Measurements from ENCODE around the gene ZCCHC14.
"Not testable (repeated sequence)": the region's sequence is repeated elsewhere in the genome, so short reads cannot be mapped to it uniquely, and the experiment has no call there.

ZCCHC14 gene

GRCh38 chr16:87395181-87395842, 97.5 kb downstream of the ZCCHC14 start:
- DNase-seq = no peak

GRCh38 chr16:87393680-87394055, 99.2 kb downstream of the ZCCHC14 start:
- no peak for DNase-seq

DNA sequence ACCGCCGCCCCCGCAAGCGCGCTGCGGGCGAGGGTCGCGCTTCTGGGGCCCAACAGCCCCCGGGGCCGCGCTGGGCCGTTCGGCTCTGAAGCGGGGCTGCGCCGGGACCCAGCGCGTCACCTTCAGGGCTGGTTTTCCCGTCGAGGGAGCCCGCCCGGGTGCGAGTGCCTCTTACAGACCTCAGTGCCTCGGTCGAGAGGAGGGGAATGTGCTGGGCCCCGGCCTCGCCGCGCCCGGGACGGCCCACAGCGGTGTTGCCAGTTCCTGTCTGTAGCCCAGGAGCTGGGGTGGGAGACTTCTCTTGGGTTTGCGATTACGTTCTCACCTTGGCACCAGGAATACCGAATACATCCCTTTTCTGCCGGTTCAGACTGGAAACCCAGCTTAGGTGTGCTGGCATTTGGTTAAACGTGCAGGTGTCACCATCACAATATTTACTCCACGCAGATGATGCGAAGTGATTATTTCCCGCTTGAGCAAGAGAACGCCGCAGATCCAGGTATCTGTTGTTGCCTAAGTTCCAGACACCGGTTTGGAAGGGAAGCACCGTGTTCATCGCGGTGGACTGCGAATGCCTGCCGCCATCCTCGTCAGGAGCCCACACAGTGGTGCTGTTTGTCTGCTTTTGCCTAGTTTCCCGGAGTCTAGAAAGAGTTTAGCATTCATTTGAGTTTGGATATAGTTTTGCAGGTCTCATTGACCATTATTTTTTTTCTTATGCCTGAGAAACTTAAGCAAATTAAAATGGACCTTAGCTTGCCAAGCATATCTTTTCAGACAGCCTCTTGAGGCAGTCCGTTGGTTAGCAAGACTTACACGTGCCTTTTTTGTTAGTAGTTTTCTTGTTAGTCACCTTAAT, 99.8 kb downstream of the ZCCHC14 start:
- DNase-seq = no peak

DNA sequence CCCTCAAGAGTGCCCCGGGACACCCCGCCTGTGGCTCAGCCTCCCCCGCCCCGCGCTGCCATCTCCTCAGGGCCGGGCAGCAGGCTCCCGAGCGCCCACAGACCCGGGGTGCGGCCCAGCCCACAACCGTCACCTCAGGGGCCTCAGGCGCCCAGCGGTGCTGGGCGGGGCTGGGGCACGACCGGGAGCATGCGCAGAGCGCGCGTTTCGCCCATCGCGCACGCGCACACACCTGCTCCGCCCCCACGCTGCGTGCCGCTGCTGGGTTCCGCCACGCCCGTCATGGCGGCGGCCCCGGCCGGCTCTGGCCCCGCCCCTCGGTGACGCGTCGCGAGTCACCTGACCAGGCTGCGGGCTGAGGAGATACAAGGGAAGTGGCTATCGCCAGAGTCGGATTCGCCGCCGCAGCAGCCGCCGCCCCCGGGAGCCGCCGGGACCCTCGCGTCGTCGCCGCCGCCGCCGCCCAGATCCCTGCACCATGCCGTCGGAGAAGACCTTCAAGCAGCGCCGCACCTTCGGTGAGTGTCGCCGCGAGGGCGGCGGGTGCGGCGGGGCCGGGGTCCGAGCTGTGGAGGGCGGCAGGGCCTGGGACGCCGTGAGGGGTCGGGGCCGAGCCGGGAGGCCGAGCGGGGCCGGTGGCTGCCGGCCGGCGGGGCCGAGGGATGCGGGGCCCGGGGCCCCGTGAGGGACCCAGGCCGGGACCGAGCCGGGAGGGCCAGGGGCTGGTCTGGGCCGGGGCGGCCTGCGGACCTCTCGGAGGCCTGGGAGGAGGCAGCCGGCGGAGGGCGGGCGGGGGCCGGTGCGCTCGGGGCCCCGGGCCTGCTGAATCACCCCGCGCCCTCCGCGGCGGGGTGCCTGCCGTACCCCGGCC, 100.6 kb downstream of the ZCCHC14 start, which contains the start of gene MAP1LC3B:
Gene MAP1LC3B (plus strand): TSS at position 387 of the 871 bp plus-strand sequence. CDS start 92 bp downstream, at position 479.
- DNase-seq = peak; percentile 79

GRCh38 chr16:87391324-87391949, 101.4 kb downstream of the ZCCHC14 start:
- no peak for DNase-seq

DNA sequence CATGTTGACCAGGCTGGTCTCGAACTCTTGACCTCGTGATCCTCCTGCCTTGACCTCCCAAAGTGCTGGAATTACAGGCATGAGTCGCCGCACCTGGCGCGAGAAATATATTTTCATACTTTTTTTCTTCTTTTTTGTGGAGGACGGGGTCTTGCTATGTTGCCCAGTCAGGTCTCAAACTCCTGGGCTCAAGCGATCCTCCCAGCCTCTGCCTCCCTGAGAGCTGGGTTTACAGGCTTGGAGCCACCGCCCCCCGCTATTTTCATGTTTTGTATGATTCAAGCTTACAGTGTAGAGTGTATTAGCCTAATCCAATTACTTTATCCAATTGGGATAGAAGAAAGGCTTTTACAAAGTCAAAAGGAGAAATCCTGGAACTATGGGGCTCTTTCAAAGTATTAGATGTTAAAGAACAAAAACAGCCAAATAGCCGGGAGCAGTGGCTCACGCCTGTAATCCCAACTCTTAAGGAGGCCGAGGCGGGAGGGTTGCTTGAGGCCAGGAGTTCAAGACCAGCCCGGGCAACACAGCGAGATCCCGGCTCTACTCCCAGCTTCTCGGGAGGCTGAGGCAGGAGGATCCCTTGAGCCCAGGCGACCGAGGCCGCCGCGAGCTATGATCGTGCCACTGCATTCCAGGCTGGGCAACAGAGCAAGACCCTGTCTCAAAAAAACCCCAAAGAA, 102.0 kb downstream of the ZCCHC14 start:
- DNase-seq = no peak

- not testable (repeated sequence) for DNase-seq
These were observed 102.9 kb downstream of the ZCCHC14 start for GRCh38 chr16:87389914-87390313.

- peak; percentile 28 for DNase-seq
These were observed 103.6 kb downstream of the ZCCHC14 start for GRCh38 chr16:87389245-87389644.

- no peak for DNase-seq
These were observed 104.0 kb downstream of the ZCCHC14 start for GRCh38 chr16:87388818-87389134.

GRCh38 chr16:87387942-87388817, 104.6 kb downstream of the ZCCHC14 start:
- DNase-seq = peak; percentile 90

DNA sequence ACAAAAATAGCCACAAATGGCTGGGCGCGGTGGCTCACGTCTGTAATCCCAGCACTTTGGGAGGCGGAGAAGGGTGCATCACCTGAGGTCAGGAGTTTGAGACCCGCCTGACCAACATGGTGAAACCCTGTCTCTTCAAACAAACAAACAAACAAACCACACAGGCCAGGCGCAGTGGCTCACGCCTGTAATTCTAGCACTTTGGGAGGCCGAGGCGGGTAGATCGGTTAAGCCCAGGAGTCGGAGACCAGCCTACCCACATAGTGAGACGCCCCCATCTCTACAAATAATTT, 108.0 kb downstream of the ZCCHC14 start:
- DNase-seq = not testable (repeated sequence)

DNA sequence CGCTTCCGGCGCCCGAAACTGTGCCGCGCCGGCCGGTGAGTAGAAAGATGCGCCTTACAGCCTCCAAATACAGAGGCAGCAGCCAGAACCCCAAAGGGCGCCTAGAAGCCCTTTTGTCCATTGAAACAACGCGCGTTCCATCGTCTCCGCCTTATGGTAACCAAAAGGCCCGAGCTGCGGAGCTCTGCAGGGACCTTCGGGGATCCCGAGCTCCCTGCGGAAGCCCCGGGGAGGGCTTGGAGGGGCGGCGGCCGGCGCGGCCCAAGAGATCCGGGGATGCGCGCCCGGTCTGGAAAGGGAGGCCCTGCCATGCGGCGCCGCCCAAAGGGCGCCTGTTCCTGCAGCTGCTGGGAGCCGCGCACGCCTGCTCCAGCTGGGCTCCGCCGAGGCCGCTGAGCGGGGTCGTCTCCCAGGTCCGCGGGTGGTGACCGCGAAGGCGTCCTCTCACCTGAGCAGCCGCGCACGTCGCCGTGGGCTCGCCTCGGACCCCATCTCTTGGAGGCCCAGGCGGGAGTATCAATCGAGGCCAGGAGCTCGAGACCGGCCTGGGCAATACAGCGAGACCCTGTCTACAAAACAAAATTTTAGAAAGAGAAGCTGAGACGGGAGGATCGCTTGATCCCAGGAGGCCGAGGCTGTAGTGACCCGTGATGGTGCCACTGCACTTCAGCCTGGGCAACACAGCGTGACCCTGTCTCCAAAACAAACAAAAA, 108.5 kb downstream of the ZCCHC14 start:
- no peak for DNase-seq

GRCh38 chr16:87383505-87384161, 109.2 kb downstream of the ZCCHC14 start, which contains the start of gene FBXO31:
Gene FBXO31 (minus strand): TSS chr16:87383776. CDS start chr16:87383744, 32 bp downstream.
- peak; percentile 75 for DNase-seq

GRCh38 chr16:87382023-87382785, 110.6 kb downstream of the ZCCHC14 start:
- DNase-seq = no peak

DNA sequence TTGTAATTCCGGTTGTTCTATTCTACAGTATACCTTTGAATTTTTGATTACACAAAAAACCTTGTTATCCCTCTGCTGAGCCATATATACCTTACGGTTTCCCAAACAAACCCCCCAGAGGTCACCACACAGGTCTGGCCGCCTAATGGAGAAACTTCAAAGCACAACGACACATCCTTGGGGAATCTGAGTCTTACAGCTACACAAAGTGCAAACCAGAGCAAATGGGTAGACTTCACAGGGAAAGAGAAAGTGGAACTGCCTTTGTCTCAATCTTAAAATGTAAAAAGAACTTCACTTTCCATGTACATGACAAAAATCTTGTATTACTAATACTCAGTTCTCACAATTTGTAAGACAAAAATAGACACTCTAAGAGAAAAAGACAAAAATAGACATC, 111.9 kb downstream of the ZCCHC14 start:
- no peak for DNase-seq

GRCh38 chr16:87380403-87380802, 112.4 kb downstream of the ZCCHC14 start:
- DNase-seq = no peak

DNA sequence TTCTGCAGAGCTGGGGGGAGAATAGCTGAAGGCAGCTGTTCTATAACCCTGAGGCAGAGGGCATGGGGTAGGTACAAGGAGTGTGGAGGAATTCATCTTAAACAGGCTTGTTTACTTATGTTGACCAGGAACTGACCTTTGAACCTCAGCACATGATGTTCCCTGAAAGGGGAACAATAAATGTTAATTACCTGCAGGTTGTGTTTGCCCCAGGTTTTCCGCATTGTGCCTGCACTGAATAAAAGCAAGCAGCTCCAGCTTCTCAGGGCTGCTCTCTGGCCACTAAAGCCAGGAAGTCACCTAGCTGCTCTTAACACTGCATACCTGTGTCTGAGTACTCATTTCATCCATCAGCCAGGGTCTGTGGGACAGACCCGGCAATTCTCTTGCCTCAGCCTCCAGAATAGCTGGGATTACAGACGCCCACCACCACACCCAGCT, 113.5 kb downstream of the ZCCHC14 start:
- DNase-seq = not testable (repeated sequence)

- DNase-seq = no peak
These were observed 116.2 kb downstream of the ZCCHC14 start for GRCh38 chr16:87376660-87377059.

Data from NCI-H2227 treated with DMSO at 0.1 percent for 48 hours (cell line).